A673 (cell line): ENCODE results near the gene SOBP. TPM values are rescaled to one million over a fixed set of nuclear protein-coding genes. Genes with fewer than 3 reads are reported as not detected.
"Not testable (repeated sequence)": the region's sequence is repeated elsewhere in the genome, so short reads cannot be mapped to it uniquely, and the experiment has no call there.

Source experiments
- BruUV-seq: library from RNA; stranded (reverse); fragments of 400-500 nt; replicated peaks from 2 replicates; lab custom pipeline; 2021; lab: Mats Ljungman, UMichigan
- CTCF ChIA-PET: fragments of 300-600 bp; sonication (Branson Sonifier 250); formaldehyde crosslinking; loops from one replicate; lab custom pipeline; 2022; ENCODE audit warnings: antibody characterized with exemption; lab: Charles Lee
- POLR2A ChIA-PET: fragments of 300-600 bp; sonication (Branson Sonifier 250); formaldehyde crosslinking; loops from one replicate; lab custom pipeline; 2022; ENCODE audit warnings: antibody characterized with exemption; ENCODE audit not compliant: low non-redundant PET; lab: Charles Lee
- DNase-seq: peaks from one replicate; pipeline ENCODE4 v3.0.0-alpha.2; 2015; ENCODE audit warnings: low spot score
- H3K27ac ChIP-seq: fragments of 200-600 bp; sonication (generic); 2 replicates; pipeline ENCODE4 v1.5.1; 2016; ENCODE audit warnings: mixed run types, low read depth, mild to moderate bottlenecking, mixed read lengths, antibody characterized with exemption, low read length; ENCODE audit not compliant: poor library complexity, severe bottlenecking
- H3K27me3 ChIP-seq: fragments of 200-600 bp; sonication (generic); replicated peaks from 2 replicates; pipeline ENCODE4 v1.6.1; 2017; ENCODE audit warnings: mixed run types, low read depth, mild to moderate bottlenecking, mixed read lengths, antibody characterized with exemption, low read length; ENCODE audit not compliant: insufficient read depth, poor library complexity
- H3K36me3 ChIP-seq: fragments of 200-600 bp; sonication (generic); 2 replicates; pipeline ENCODE4 v1.6.1; 2016; ENCODE audit warnings: mixed run types, mild to moderate bottlenecking, mixed read lengths, antibody characterized with exemption, low read length; ENCODE audit not compliant: insufficient read depth, poor library complexity, severe bottlenecking
- H3K4me1 ChIP-seq: fragments of 200-600 bp; sonication (generic); 2 replicates; pipeline ENCODE4 v1.6.1; 2017; ENCODE audit warnings: mixed run types, mild to moderate bottlenecking, mixed read lengths, antibody characterized with exemption, low read length; ENCODE audit not compliant: insufficient read depth, poor library complexity, severe bottlenecking
- H3K4me3 ChIP-seq: fragments of 200-600 bp; sonication (generic); 2 replicates; pipeline ENCODE4 v1.5.1; 2016; ENCODE audit warnings: low read depth, mixed run types, mild to moderate bottlenecking, mixed read lengths, low read length; ENCODE audit not compliant: poor library complexity, severe bottlenecking
- H3K9me3 ChIP-seq: fragments of 200-600 bp; sonication (generic); 2 replicates; pipeline ENCODE4 v1.6.1; 2016; ENCODE audit warnings: mixed run types, low read depth, mild to moderate bottlenecking, mixed read lengths, antibody characterized with exemption, low read length; ENCODE audit not compliant: poor library complexity, severe bottlenecking
- CTCF ChIP-seq: fragments of 300-800, 200-600 bp; sonication (generic); conservative IDR thresholded peaks from 2 replicates; pipeline ENCODE4 v1.5.1; 2017; ENCODE audit warnings: low read depth, mild to moderate bottlenecking, antibody characterized with exemption, low read length, moderate library complexity, mixed read lengths
- EZH2 ChIP-seq: fragments of 200-600 bp; sonication (generic); IDR thresholded peaks from 2 replicates; pipeline ENCODE4 v1.6.1; 2017; ENCODE audit warnings: borderline replicate concordance, low read depth, mild to moderate bottlenecking, mixed read lengths, antibody characterized with exemption, low read length; ENCODE audit not compliant: poor library complexity, severe bottlenecking
- intact Hi-C: fragments of 100-400 bp; cut with micrococcal nuclease; formaldehyde crosslinking; loops from one replicate; pipeline ENCODE4 v1.10.0; 2022; ENCODE audit not compliant: unreplicated experiment
- total RNA-seq: library from RNA; stranded (reverse); gene quantifications from 2 replicates; pipeline ENCODE4 v1.2.3, GENCODE V29; 2021

Gene SOBP
- total RNA-seq, 1 experiment from 2014 or later, result 3.3 TPM

GRCh38 chr6:107473660-107474059 lies 16.3 kb upstream of the SOBP start:
- Histone ChIP-seq H3K4me3 (no peak overlapping the region), H3K36me3 (no peaks in the 10 kb centered on the region), H3K4me1 (no peaks in the 10 kb centered on the region), H3K27me3 (no peaks in the 10 kb centered on the region), H3K27ac (no peak overlapping the region), H3K9me3 (no peaks in the 10 kb centered on the region)
- intact Hi-C loops, result no loop called here
- BruUV-seq, result no TSS peak
- ChIA-PET POLR2A (no interaction called here), CTCF (no interaction called here)
- TF ChIP-seq CTCF, result no peak
- no peak for DNase-seq

- BruUV-seq, DNase-seq, intact Hi-C loops, H3K36me3 ChIP-seq, H3K4me1 ChIP-seq, CTCF ChIA-PET, H3K27me3 ChIP-seq, H3K9me3 ChIP-seq, POLR2A ChIA-PET, H3K4me3 ChIP-seq, H3K27ac ChIP-seq: not testable (repeated sequence)
Measured at GRCh38 chr6:107475360-107475759, 14.6 kb upstream of the SOBP start.

GRCh38 chr6:107475826-107476225 lies 14.1 kb upstream of the SOBP start:
- H3K27me3 ChIP-seq, intact Hi-C loops, H3K36me3 ChIP-seq, CTCF ChIA-PET, POLR2A ChIA-PET, H3K4me1 ChIP-seq, H3K4me3 ChIP-seq, DNase-seq, BruUV-seq, H3K27ac ChIP-seq, H3K9me3 ChIP-seq: not testable (repeated sequence)

- DNase-seq, result no peak
- no peak for TF ChIP-seq CTCF
- no peak for TF ChIP-seq EZH2
- Histone ChIP-seq H3K36me3 (no peaks in the 10 kb centered on the region), H3K4me3 (no peak overlapping the region), H3K4me1 (no peaks in the 10 kb centered on the region), H3K27me3 (peaks cover 3% of the 10 kb centered on the region), H3K9me3 (no peaks in the 10 kb centered on the region), H3K27ac (no peak overlapping the region)
- BruUV-seq, result no TSS peak
- POLR2A ChIA-PET, result interaction anchor here (0.6 kb wide), 1 partner anchor 131 kb away, joined by 3 read pairs; no protein-coding TSS in a partner anchor
- intact Hi-C loops, result no loop called here
- CTCF ChIA-PET, result no interaction called here
Measured at GRCh38 chr6:107479089-107479690, 10.7 kb upstream of the SOBP start.
